ENCODE measurements around the gene FAM193B. TPM values are rescaled to one million over a fixed set of nuclear protein-coding genes. Genes with fewer than 3 reads are reported as not detected.

FAM193B gene
- total and polyA plus RNA-seq, 2 of the 13 experiments (the other 11 are each of a cell fraction or from before 2014, with no cell fraction given), result 21.2 to 40.9 TPM

- CTCF ChIA-PET (ENCODE audit: low intra/inter-chr PET ratio, low total read pairs), result no interaction called here
- whole genome bisulfite sequencing (ENCODE audit: low lambda C conversion rate), result 94% methylated on average over 3 of the region's 4 CpGs
- no peak for ATAC-seq
Measured at GRCh38 chr5:177505075-177505474, 49.3 kb downstream of the FAM193B start.

More at GRCh38 chr5:177505075-177505474, 49.3 kb downstream of the FAM193B start:
- Histone ChIP-seq H3K9ac (ENCODE audit: insufficient read depth, low read depth, low read length) (no peak overlapping the region), H4K20me1 (ENCODE audit: insufficient read depth, low read length) (no peaks in the 10 kb centered on the region), H2AFZ (ENCODE audit: low read length) (no peak overlapping the region), H3K9me3 (ENCODE audit: low read length) (no peaks in the 10 kb centered on the region), H3K4me3 (replicated peaks in 1 of 3; ENCODE audit: insufficient read depth in 1 of 3, low read depth in 2 of 3, low read length in 3 of 3) (no peak overlapping the region), H3K79me2 (ENCODE audit: insufficient read depth, low read length) (no peaks in the 10 kb centered on the region), H3K27ac (ENCODE audit: extremely low read length, insufficient read depth, low read length) (no peak overlapping the region), H3K27me3 (ENCODE audit: control insufficient read depth in 1 of 2, insufficient read depth in 2 of 2, low read length in 2 of 2) (peaks cover 2 to 19% of the 10 kb centered on the region in 2 experiments; a peak in 4 of 5 replicates), H3K4me1 (ENCODE audit: insufficient read depth, low read length) (peaks cover 35% of the 10 kb centered on the region), H3K4me2 (ENCODE audit: low read depth, low read length) (no peak overlapping the region), H3K36me3 (replicated peaks in 1 of 2; ENCODE audit: control insufficient read depth in 1 of 2, insufficient read depth in 2 of 2, low read length in 2 of 2) (no peaks in the 10 kb centered on the region)
- POLR2A ChIA-PET, result no interaction called here
- no peak for DNase-seq (ENCODE audit: low spot score)
- in situ Hi-C loops (cut with HindIII; ENCODE audit: extremely low pct_ligation_motif_present, low pct_unique_long_range_greater_than_20kb) (no loop called here), intact Hi-C loops (cut with micrococcal nuclease; ENCODE audit: unreplicated experiment) (no loop called here)
- TF ChIP-seq ZBTB7B (CRISPR knock-in tag; IDR thresholded peaks at IDR 0.05) (no peak), ATF6 (CRISPR knock-in tag; conservative IDR thresholded peaks at IDR 0.05) (no peak), ZNF530 (CRISPR knock-in tag; IDR thresholded peaks at IDR 0.05; ENCODE audit: low read depth) (no peak), DDIT3 (CRISPR knock-in tag; IDR thresholded peaks at IDR 0.05) (no peak), ESRRA (CRISPR knock-in tag; IDR thresholded peaks at IDR 0.05; ENCODE audit: low read depth) (no peak), PAX8 (CRISPR knock-in tag; IDR thresholded peaks at IDR 0.05; ENCODE audit: borderline replicate concordance) (no peak), SETDB1 (CRISPR knock-in tag; IDR thresholded peaks at IDR 0.05; ENCODE audit: borderline replicate concordance) (no peak), HBP1 (CRISPR knock-in tag; IDR thresholded peaks at IDR 0.05; ENCODE audit: low read depth) (no peak), IKZF1 (IDR thresholded peaks at IDR 0.05) (no peak), ATF5 (CRISPR knock-in tag; IDR thresholded peaks at IDR 0.05; ENCODE audit: low read depth) (no peak), ZFP36 (IDR thresholded peaks at IDR 0.05; ENCODE audit: borderline replicate concordance, low read depth, low read length, partially characterized antibody) (no peak), XRCC5 (optimal IDR thresholded peaks at IDR 0.05; ENCODE audit: low read length) (no peak), PCBP2 (optimal IDR thresholded peaks at IDR 0.05; ENCODE audit: low read depth, low read length, poor library complexity, severe bottlenecking) (no peak), ZNF574 (CRISPR knock-in tag; IDR thresholded peaks at IDR 0.05) (no peak), RXRA (CRISPR knock-in tag; IDR thresholded peaks at IDR 0.05) (no peak), ZNF331 (CRISPR knock-in tag; IDR thresholded peaks at IDR 0.05) (no peak), FOXC1 (CRISPR knock-in tag; IDR thresholded peaks at IDR 0.05; ENCODE audit: borderline replicate concordance) (no peak), SP1 (IDR thresholded peaks at IDR 0.05) (no peak), SP1 (CRISPR knock-in tag; IDR thresholded peaks at IDR 0.05) (no peak)
- BruUV-seq (replicated peaks), result no TSS peak
- FAIRE-seq, result no peak
